Stimulated activated CD4-positive, alpha-beta T cell treated with anti-CD3 and anti-CD28 coated beads, Interleukin-15, amount 100 ng/mL, for 24 hours (primary cell): ENCODE measurements around the gene FAM25C.
"Not testable (repeated sequence)": the region's sequence is repeated elsewhere in the genome, so short reads cannot be mapped to it uniquely, and the experiment has no call there.

Source experiments
- DNase-seq: peaks from one replicate; pipeline ENCODE4 v3.0.0-alpha.2; 2020

Gene FAM25C

DNA sequence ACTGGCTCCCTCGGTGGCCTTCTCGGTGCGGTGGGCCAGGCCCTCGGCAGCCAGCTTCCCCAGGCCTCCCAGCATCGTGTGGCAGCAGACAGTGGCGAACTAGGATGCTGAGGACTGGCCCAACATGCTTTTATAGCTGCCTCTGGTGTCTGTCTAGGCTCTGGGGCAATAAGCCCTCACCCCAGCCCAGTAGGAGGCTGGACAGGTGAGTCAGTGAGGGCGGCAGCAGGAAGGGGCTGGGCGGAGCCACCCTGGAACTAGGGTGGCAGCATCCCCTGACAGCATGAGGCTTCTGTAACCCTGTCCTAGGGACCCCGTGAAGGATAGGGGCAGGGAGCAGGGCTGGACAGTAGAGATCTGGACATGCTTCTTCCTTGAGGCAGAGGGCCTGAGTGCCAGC is at the start of gene FAM25C:
Gene FAM25C (minus strand): TSS at position 101 of the 400 bp plus-strand sequence. CDS start 26 bp downstream, at position 75.
- DNase-seq = not testable (repeated sequence)

DNA sequence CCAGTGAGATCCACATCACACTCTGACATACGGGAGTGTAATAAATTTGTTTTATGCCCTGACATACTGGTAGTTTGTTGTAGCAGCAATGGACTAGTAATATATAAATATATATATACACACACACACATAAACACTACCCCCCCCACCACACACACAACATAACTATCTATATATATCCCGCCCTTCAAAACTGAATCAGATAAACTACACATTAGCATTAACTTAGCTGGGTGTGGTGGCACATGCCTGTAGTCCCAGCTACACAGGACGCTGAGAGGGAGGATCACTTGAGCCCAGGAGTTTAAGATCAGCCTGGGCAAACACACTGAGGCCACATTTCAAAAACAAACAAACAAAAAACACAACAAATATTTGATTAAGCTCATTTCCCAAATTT is 45.0 kb upstream of the FAM25C start:
- DNase-seq = not testable (repeated sequence)

- not testable (repeated sequence) for DNase-seq
Observed at GRCh38 chr10:48031390-48031789, 31.8 kb upstream of the FAM25C start.

- DNase-seq = not testable (repeated sequence)
Observed at GRCh38 chr10:48002306-48002705, 2.7 kb upstream of the FAM25C start.

DNA sequence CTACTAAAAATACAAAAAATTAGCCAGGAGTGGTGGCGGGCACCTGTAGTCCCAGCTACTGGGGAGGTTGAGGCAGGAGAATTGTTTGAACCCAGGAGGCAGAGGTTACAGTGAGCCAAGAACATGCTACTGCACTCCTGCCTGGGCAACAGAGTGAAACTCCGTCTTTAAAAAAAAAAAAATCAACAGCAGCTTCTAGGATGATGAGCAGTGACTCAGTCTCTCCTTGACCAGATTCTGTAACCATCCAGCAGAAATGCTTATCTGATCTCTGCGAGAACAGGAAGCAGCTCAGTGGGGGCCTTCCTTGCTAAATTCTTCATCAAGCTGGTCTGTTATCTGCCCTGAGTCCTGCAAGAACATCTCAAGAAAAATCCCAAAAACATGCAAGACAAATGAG is 5.5 kb downstream of the FAM25C start:
- peak; percentile 6 for DNase-seq

DNA sequence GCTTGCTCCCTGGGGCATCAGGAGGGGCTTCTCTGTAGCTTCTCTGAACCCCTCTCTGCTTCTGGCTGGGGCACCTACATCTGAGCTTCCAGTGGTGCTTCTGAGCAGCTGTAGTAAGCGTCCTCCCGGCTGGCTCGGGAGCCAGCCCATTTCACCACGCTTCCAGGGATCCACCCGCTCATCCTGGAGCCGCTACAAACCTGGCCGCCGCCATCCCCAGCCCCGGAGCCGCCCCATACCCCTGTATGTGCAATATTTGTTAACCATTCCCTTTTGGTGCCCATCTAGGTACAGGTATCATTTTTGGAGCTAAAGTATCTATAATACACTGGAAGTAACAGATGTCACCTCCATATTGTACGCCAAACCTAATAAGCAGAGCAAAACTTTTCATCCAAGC is 7.0 kb downstream of the FAM25C start:
- not testable (repeated sequence) for DNase-seq

DNA sequence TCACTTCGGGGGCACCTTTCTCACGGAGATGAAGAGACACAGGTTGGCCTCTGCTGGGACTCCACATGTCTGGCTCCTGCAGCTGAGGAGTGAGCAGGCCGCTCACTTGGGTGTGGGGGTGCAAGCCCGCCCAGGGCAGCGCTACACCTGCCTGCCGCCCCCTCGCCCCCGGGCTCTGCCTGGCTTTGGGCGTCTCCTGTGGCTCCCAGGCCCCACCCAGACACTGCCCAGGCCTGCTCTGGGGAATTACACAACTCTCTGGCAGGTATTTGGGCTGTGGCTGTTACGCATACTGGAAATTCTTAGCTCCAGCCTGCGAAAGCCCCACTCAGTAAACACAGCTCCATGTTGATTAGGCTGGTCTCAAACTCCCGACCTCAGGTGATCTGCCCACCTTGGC is 7.9 kb downstream of the FAM25C start:
- DNase-seq = not testable (repeated sequence)

DNA sequence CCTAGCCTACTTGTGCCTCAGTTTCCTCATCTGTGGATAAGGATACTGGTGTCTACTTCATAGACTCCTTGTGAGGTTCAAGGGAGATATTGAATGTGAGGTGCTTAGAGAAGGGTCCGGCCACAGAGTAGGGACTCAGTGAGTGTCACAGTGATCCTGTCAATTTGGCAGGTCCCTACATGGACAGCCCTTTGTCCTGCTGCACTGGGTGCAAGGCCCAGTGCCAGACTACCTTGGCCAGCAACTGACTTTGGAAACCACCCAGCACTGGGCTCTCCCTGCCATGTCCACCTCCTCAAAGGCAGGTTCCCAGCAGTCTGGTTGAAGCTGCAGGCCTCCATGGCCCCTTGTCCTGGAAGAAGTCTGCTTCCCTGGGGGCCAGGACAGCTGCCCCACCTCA is 9.5 kb downstream of the FAM25C start:
- DNase-seq = not testable (repeated sequence)

DNA sequence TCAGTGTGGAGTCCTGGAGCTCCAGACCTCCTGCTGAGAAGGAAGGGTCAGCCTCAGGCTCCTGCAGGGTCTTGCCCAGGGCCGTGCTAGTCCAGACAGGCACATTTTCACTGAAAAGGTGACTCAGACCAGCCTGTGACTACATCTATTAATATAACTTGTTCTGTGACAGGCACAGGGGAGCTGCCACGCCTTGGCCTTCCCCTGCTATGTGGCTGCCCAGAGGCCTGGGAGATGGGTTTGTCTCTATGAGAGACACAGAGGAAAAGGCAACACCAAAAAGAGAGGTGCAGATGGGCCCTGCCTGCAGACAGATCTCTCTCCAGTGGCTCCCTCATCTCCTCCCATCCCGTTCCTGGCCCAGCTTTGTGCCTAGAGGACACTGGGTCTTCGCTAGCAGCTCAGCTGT is 10.0 kb downstream of the FAM25C start:
- not testable (repeated sequence) for DNase-seq

DNA sequence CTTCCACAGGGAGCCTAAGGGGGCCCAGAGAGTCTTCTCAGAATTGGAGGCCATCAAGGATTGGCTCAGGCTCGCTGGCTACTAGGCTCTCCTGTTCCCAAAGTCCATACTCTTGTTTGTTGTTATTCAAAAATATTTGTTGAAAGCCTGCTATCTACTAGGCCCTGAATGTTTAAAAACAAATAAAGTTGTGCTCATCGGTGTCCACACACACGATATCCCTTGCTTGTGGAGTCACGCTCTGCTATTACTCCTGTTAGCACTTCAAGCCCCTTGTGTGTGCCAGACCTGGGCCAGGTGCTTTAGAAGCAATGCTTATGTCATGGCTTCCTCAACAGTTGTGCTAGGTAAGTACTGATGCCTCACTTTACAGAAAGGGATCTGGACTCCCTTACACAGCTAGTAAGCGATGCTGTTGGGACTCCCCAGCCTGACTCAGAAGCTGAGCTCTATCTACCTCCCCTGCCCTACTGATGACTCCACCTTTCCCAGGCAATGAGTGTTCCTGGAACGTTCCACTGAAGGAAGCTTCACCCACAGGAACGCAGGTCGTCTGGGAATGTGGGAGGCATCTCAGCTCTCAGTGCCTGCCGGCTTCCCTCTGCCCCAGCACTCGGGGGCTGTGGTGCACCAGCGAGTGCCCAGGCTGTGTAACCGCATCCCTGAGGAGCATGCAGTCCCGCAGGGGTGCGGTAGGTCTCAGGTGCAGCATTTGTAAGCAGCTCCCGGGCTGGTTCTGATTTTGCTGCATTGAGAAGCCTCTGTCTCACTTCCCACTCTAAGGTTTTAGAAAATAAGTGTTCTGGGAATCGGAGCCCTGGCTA is 10.7 kb downstream of the FAM25C start:
- DNase-seq = not testable (repeated sequence)

- not testable (repeated sequence) for DNase-seq
Observed at GRCh38 chr10:47987952-47988351, 11.6 kb downstream of the FAM25C start.

- DNase-seq = not testable (repeated sequence)
Observed at GRCh38 chr10:47986413-47987230, 13.0 kb downstream of the FAM25C start.

DNA sequence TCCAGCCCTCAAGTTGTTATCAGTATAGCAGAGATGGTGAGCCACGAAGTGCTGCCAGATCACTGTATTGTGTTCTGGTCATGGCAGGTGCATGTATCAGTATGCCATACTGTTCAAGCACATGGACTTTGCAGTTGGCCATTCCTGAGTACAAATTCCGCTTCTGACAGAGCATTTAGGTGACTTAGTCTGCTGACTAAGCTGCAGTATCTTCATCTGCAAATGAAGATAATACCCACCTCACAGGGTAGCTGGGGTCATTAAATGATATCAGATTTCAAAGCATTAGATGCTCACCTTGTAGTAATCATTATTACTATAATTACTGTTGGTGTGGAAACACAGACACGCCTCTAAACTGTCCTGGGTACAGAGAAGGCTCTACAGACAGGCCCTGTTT is 24.2 kb downstream of the FAM25C start:
- DNase-seq = not testable (repeated sequence)

- not testable (repeated sequence) for DNase-seq
Observed at GRCh38 chr10:47973131-47973530, 26.5 kb downstream of the FAM25C start.

DNA sequence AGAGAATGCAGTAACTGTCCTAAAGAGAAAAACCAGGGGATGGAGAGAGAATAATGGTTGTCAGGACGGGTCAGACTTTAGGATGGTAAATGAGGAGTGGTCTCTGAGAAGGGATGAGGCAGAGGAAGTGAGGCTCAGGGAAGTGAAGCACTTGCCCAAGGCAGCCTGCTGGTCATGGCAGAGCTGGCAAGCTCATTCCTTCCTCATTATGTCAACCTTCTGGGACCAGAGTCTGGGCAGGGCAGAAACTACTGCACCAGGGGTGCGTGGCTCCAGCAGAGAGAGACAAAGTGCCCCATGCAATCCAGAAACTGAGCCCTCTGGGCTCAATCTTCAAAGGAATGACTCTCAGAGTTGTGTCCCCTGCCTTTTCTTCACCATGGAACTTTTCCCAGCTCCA is 27.5 kb downstream of the FAM25C start:
- not testable (repeated sequence) for DNase-seq

GRCh38 chr10:47971598-47971997 is 28.0 kb downstream of the FAM25C start:
- DNase-seq = not testable (repeated sequence)

DNA sequence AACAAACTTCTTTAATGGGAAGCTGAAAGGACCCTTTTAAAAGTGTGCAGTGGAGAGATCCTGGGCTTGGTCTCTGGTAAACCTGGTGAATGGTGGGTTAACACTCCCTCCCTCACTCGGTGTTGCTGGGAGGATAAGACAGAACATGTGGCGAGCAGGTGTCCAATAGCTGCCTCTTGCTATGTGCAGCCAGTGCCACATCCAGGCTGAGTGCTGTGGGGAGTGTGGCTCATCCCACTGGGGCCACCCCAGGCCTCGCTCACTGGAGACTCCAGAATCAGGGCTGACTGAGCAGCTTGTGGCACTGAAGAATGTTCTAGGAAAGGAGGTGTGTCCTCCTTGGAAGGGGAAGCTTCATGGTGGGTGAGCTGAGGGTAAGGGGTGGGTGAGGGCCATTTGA is 29.5 kb downstream of the FAM25C start:
- DNase-seq = not testable (repeated sequence)

DNA sequence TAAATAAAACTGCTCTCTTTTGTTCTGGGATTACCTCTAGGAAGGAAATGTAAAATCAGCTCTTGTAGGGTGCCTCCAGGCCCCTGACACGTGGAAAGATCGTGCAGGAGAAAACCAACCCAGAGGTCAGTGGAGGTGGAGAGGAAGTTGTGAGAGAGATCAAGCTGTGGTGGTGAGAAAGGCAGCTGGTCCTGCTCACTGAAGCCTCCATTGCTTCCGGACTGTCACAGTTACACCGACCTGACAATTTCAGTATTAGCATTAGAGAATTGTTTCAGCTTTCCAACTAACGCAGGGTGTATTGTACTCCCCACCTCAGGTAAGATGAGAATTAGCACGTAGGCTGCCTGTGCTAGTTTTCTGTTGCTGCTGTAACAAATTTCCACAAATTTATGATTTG is 30.6 kb downstream of the FAM25C start:
- DNase-seq = not testable (repeated sequence)

GRCh38 chr10:47964280-47965063 is 35.1 kb downstream of the FAM25C start:
- DNase-seq = not testable (repeated sequence)

DNA sequence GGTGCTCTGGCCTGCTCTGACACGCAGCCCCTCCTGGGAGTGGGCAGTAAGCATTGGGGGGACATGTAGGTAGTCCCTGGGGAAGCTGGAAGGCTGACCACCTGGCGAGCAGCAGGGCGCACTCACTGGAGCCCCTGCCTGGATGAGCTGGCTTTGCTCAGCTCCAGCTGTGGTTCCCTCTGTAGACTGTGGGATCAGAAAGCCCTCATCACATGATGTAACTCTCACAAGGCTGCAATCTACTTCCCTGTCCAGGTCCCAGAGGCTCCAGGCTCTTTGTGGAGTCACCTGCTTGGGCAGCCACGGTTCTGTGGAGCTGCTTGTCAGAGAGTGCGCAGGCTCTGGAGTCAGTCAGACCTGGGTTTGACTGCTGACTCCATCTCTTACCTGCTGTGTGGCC is 36.8 kb downstream of the FAM25C start:
- DNase-seq = not testable (repeated sequence)

DNA sequence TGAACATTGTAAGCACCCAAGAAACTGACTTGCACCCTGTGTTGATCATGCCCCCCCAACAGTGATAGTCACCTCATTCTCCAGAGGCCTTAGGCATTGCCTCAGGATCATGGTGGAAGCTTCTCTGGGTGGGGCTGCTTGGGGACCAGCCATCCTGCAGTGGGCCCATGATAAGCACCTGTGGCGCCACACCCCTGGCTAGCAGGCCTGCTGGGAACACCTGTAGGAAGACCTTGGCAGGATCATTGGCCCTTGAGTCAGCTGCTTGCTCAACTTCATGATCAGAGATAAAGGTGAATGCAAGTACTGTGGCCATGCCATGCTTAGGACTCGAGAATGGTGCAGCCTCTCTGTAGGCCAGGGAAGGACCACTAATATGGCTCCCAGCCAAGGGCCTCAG is 38.9 kb downstream of the FAM25C start:
- DNase-seq = not testable (repeated sequence)

DNA sequence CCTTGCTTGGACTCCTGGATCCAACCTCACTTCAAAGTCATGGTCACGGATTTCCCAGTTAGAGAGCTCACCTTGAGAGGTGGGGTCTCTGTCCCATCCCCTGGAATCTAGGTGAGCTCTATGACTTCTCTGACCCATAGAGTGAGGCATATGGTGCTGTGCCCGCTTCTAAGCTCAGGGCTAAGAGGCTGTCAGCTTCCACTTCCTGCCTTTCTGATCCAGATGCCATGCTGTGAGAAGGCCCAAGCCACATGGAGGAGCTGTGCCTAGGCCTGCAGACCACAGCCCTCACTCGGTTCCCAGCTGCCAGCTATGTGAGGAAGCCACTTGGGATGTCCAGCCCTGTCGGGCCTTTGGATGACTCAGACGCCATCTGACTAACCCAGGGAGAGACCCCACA is 39.9 kb downstream of the FAM25C start:
- not testable (repeated sequence) for DNase-seq

DNA sequence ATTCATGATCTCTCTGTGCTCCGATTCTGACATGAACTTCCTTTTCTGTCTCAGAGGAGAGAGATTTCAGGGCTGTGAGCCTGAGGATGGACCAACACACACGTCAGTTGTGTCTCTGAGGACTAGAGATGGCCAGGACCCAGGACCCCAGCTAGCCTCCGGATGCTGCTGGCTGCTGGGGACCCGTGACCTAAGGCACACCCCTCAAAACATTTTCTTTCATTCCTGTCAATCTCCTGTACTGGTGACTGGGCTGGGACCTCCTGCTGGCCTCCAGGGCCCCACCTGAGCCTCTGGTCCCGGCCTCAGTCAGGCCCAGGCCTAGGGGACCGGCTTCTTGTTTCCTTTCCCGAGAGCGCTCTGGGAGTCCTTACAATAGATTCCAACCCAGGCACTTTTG is 42.4 kb downstream of the FAM25C start:
- not testable (repeated sequence) for DNase-seq
